ENCODE data around the gene OBSCN.

GRCh38 chr1:228333739-228334115 lies 125.9 kb downstream of the OBSCN start:
- no peak for TF ChIP-seq CTCF (IDR thresholded peaks at IDR 0.05)
- no peak for TF ChIP-seq EP300 (IDR thresholded peaks at IDR 0.05)
- TF ChIP-seq POLR2A (IDR thresholded peaks at IDR 0.05): no peak

Data from suprapubic skin (tissue), 3 donors.